A673 (cell line): ENCODE data around the gene LMO7. TPM values are rescaled to one million over a fixed set of nuclear protein-coding genes. Genes with fewer than 3 reads are reported as not detected.

Source experiments
- BruUV-seq: library from RNA; stranded (reverse); fragments of 400-500 nt; replicated peaks from 2 replicates; lab custom pipeline; 2021; lab: Mats Ljungman, UMichigan
- CTCF ChIA-PET: fragments of 300-600 bp; sonication (Branson Sonifier 250); formaldehyde crosslinking; loops from one replicate; lab custom pipeline; 2022; ENCODE audit warnings: antibody characterized with exemption; lab: Charles Lee
- POLR2A ChIA-PET: fragments of 300-600 bp; sonication (Branson Sonifier 250); formaldehyde crosslinking; loops from one replicate; lab custom pipeline; 2022; ENCODE audit warnings: antibody characterized with exemption; ENCODE audit not compliant: low non-redundant PET; lab: Charles Lee
- DNase-seq: peaks from one replicate; pipeline ENCODE4 v3.0.0-alpha.2; 2015; ENCODE audit warnings: low spot score
- H3K27ac ChIP-seq: fragments of 200-600 bp; sonication (generic); 2 replicates; pipeline ENCODE4 v1.5.1; 2016; ENCODE audit warnings: mixed run types, low read depth, mild to moderate bottlenecking, mixed read lengths, antibody characterized with exemption, low read length; ENCODE audit not compliant: poor library complexity, severe bottlenecking
- H3K27me3 ChIP-seq: fragments of 200-600 bp; sonication (generic); replicated peaks from 2 replicates; pipeline ENCODE4 v1.6.1; 2017; ENCODE audit warnings: mixed run types, low read depth, mild to moderate bottlenecking, mixed read lengths, antibody characterized with exemption, low read length; ENCODE audit not compliant: insufficient read depth, poor library complexity
- H3K36me3 ChIP-seq: fragments of 200-600 bp; sonication (generic); 2 replicates; pipeline ENCODE4 v1.6.1; 2016; ENCODE audit warnings: mixed run types, mild to moderate bottlenecking, mixed read lengths, antibody characterized with exemption, low read length; ENCODE audit not compliant: insufficient read depth, poor library complexity, severe bottlenecking
- H3K4me1 ChIP-seq: fragments of 200-600 bp; sonication (generic); 2 replicates; pipeline ENCODE4 v1.6.1; 2017; ENCODE audit warnings: mixed run types, mild to moderate bottlenecking, mixed read lengths, antibody characterized with exemption, low read length; ENCODE audit not compliant: insufficient read depth, poor library complexity, severe bottlenecking
- H3K4me3 ChIP-seq: fragments of 200-600 bp; sonication (generic); 2 replicates; pipeline ENCODE4 v1.5.1; 2016; ENCODE audit warnings: low read depth, mixed run types, mild to moderate bottlenecking, mixed read lengths, low read length; ENCODE audit not compliant: poor library complexity, severe bottlenecking
- H3K9me3 ChIP-seq: fragments of 200-600 bp; sonication (generic); 2 replicates; pipeline ENCODE4 v1.6.1; 2016; ENCODE audit warnings: mixed run types, low read depth, mild to moderate bottlenecking, mixed read lengths, antibody characterized with exemption, low read length; ENCODE audit not compliant: poor library complexity, severe bottlenecking
- CTCF ChIP-seq: fragments of 300-800, 200-600 bp; sonication (generic); conservative IDR thresholded peaks from 2 replicates; pipeline ENCODE4 v1.5.1; 2017; ENCODE audit warnings: low read depth, mild to moderate bottlenecking, antibody characterized with exemption, low read length, moderate library complexity, mixed read lengths
- EZH2 ChIP-seq: fragments of 200-600 bp; sonication (generic); IDR thresholded peaks from 2 replicates; pipeline ENCODE4 v1.6.1; 2017; ENCODE audit warnings: borderline replicate concordance, low read depth, mild to moderate bottlenecking, mixed read lengths, antibody characterized with exemption, low read length; ENCODE audit not compliant: poor library complexity, severe bottlenecking
- intact Hi-C: fragments of 100-400 bp; cut with micrococcal nuclease; formaldehyde crosslinking; loops from one replicate; pipeline ENCODE4 v1.10.0; 2022; ENCODE audit not compliant: unreplicated experiment
- total RNA-seq: library from RNA; stranded (reverse); gene quantifications from 2 replicates; pipeline ENCODE4 v1.2.3, GENCODE V29; 2021

LMO7 gene
- total RNA-seq, 1 experiment from 2014 or later, result 20.3 TPM

- H3K27me3 ChIP-seq, result no peaks in the 10 kb centered on the region
- H3K4me3 ChIP-seq, result no peak overlapping the region
- no TSS peak for BruUV-seq
- no peak for DNase-seq
- no peak overlapping the region for H3K27ac ChIP-seq
- intact Hi-C loops, result no loop called here
- ChIA-PET POLR2A (no interaction called here), CTCF (no interaction called here)
- peaks cover 8% of the 10 kb centered on the region for H3K4me1 ChIP-seq
- H3K9me3 ChIP-seq, result no peaks in the 10 kb centered on the region
- TF ChIP-seq CTCF (no peak), EZH2 (no peak)
- no peaks in the 10 kb centered on the region for H3K36me3 ChIP-seq
Observed at GRCh38 chr13:75759531-75759930, 123.4 kb downstream of the LMO7 start.

- H3K36me3 ChIP-seq, result no peaks in the 10 kb centered on the region
- no peak overlapping the region for H3K4me3 ChIP-seq
- POLR2A ChIA-PET, result no interaction called here
- CTCF ChIA-PET, result no interaction called here
- DNase-seq, result no peak
- peaks cover 8% of the 10 kb centered on the region for H3K4me1 ChIP-seq
- peaks cover 1% of the 10 kb centered on the region for H3K9me3 ChIP-seq
- no peak for TF ChIP-seq EZH2
- TF ChIP-seq CTCF, result 0 out of 2 replicates have a peak, but pooled peaks have one; percentile 17
- BruUV-seq, result no TSS peak
- no peaks in the 10 kb centered on the region for H3K27me3 ChIP-seq
- intact Hi-C loops, result no loop called here
- H3K27ac ChIP-seq, result no peak overlapping the region
Observed at GRCh38 chr13:75760131-75761021, 124.2 kb downstream of the LMO7 start.

GRCh38 chr13:75761369-75761768 lies 125.2 kb downstream of the LMO7 start:
- Histone ChIP-seq H3K9me3 (peaks cover 10% of the 10 kb centered on the region), H3K27me3 (no peaks in the 10 kb centered on the region), H3K4me1 (peaks cover 8% of the 10 kb centered on the region), H3K27ac (no peak overlapping the region), H3K36me3 (no peaks in the 10 kb centered on the region), H3K4me3 (peak overlapping the region; percentile 2)
- intact Hi-C loops, result no loop called here
- TF ChIP-seq EZH2 (no peak), CTCF (no peak)
- no peak for DNase-seq
- CTCF ChIA-PET, result no interaction called here
- POLR2A ChIA-PET, result no interaction called here
- BruUV-seq, result no TSS peak
